GM23248 (cell line): Measurements from ENCODE around the gene SLITRK4.

ENCODE experiments used
- EZH2 ChIP-seq: fragments of 200-600 bp; sonication (generic); IDR thresholded peaks from 2 replicates; pipeline ENCODE4 v1.6.1; 2018; ENCODE audit warnings: antibody characterized with exemption, mild to moderate bottlenecking; ENCODE audit not compliant: insufficient read depth, poor library complexity, severe bottlenecking
- EZH2phosphoT487 ChIP-seq: fragments of 200-600 bp; sonication (generic); IDR thresholded peaks from 2 replicates; pipeline ENCODE4 v1.6.1; 2018; ENCODE audit warnings: antibody characterized with exemption, moderate library complexity, mild to moderate bottlenecking, low read depth; ENCODE audit not compliant: insufficient read depth

- TF ChIP-seq EZH2 (no peak), EZH2phosphoT487 (no peak)
Observed at GRCh38 chrX:143633461-143634308, 2.2 kb downstream of the SLITRK4 start.
